WTC11 (cell line): ENCODE results near the gene SLC13A3. TPM values are rescaled to one million over a fixed set of nuclear protein-coding genes. Genes with fewer than 3 reads are reported as not detected.

Experiments
- ATAC-seq: fragments of 200-7000 bp; cut with Tn5 transposase; 2 replicates; pipeline ENCODE4 v1.10.0; 2021; ENCODE audit warnings: mild to moderate bottlenecking, moderate library complexity
- CTCF ChIA-PET: fragments of 300-600 bp; sonication (Branson Sonifier 250); formaldehyde crosslinking; loops from one replicate; lab custom pipeline; 2021; ENCODE audit warnings: antibody characterized with exemption; lab: Charles Lee
- POLR2A ChIA-PET: fragments of 350-600 bp; sonication (Branson Sonifier 250); formaldehyde crosslinking; loops from one replicate; lab custom pipeline; 2021; ENCODE audit warnings: antibody characterized with exemption; lab: Charles Lee
- DNase-seq: peaks from one replicate; pipeline ENCODE4 v3.0.0; 2021; ENCODE audit warnings: low spot score
- H3K27ac Mint-ChIP-seq: 2 replicates; pipeline ENCODE4 v1.8.0; 2021; ENCODE audit warnings: mixed read lengths
- H3K27me3 Mint-ChIP-seq: 2 replicates; pipeline ENCODE4 v1.8.0; 2021; ENCODE audit warnings: low read depth, mild to moderate bottlenecking, moderate library complexity, mixed read lengths
- H3K36me3 Mint-ChIP-seq: 2 replicates; pipeline ENCODE4 v1.8.0; 2021; ENCODE audit warnings: mixed read lengths
- H3K4me1 Mint-ChIP-seq: 2 replicates; pipeline ENCODE4 v1.8.0; 2022; ENCODE audit warnings: mixed read lengths
- H3K4me3 Mint-ChIP-seq: 2 replicates; pipeline ENCODE4 v1.8.0; 2021; ENCODE audit warnings: mild to moderate bottlenecking, moderate library complexity, mixed read lengths
- H3K9me3 Mint-ChIP-seq: 2 replicates; pipeline ENCODE4 v1.8.0; 2021; ENCODE audit warnings: mixed read lengths
- ARID4B ChIP-seq: sonication (generic); formaldehyde crosslinking; IDR thresholded peaks from 2 replicates; pipeline ENCODE4 v1.8.0; 2023; ENCODE audit warnings: missing genetic modification reagents, mild to moderate bottlenecking, borderline replicate concordance
- CBFB ChIP-seq: sonication (generic); formaldehyde crosslinking; IDR thresholded peaks from 2 replicates; pipeline ENCODE4 v1.8.1; 2022; ENCODE audit warnings: mild to moderate bottlenecking, low read depth, missing genetic modification reagents
- CDX4 ChIP-seq: fragments of 250-450 bp; sonication (Bioruptor Pico); IDR thresholded peaks from 2 replicates; pipeline ENCODE4 v1.9.0; 2021; ENCODE audit warnings: moderate library complexity, mild to moderate bottlenecking, inconsistent platforms, borderline replicate concordance
- CREM ChIP-seq: sonication (generic); formaldehyde crosslinking; IDR thresholded peaks from 2 replicates; pipeline ENCODE4 v1.8.1; 2022; ENCODE audit warnings: mild to moderate bottlenecking, missing genetic modification reagents, moderate library complexity
- CTCF ChIP-seq: fragments of 200-600 bp; IDR thresholded peaks from 2 replicates; pipeline ENCODE4 v1.8.0; 2022; ENCODE audit warnings: antibody characterized with exemption
- FOXJ3 ChIP-seq: sonication (generic); formaldehyde crosslinking; IDR thresholded peaks from 2 replicates; pipeline ENCODE4 v1.9.0; 2021; ENCODE audit warnings: missing genetic modification reagents, mild to moderate bottlenecking, borderline replicate concordance
- GRHL2 ChIP-seq: fragments of 250-450 bp; sonication (Bioruptor Pico); IDR thresholded peaks from 2 replicates; pipeline ENCODE4 v1.8.0; 2022; ENCODE audit warnings: mild to moderate bottlenecking, moderate library complexity; ENCODE audit not compliant: insufficient replicate concordance, severe bottlenecking
- GTF2I ChIP-seq: fragments of 250-450 bp; sonication (Bioruptor Pico); conservative IDR thresholded peaks from 2 replicates; pipeline ENCODE4 v1.4.0; 2021; ENCODE audit warnings: mild to moderate bottlenecking
- HMGA2 ChIP-seq: fragments of 250-450 bp; sonication (Bioruptor Pico); IDR thresholded peaks from 2 replicates; pipeline ENCODE4 v1.4.0; 2021; ENCODE audit warnings: mild to moderate bottlenecking, moderate library complexity
- JAZF1 ChIP-seq: fragments of 250-450 bp; sonication (Bioruptor Pico); IDR thresholded peaks from 2 replicates; pipeline ENCODE4 v1.9.0; 2021; ENCODE audit warnings: moderate library complexity, mild to moderate bottlenecking, inconsistent platforms
- KAT7 ChIP-seq: sonication (generic); formaldehyde crosslinking; IDR thresholded peaks from 2 replicates; pipeline ENCODE4 v1.8.1; 2023; ENCODE audit warnings: missing genetic modification reagents, mild to moderate bottlenecking, borderline replicate concordance
- NFATC4 ChIP-seq: fragments of 250-450 bp; sonication (Bioruptor Pico); IDR thresholded peaks from 2 replicates; pipeline ENCODE4 v1.9.0; 2021; ENCODE audit warnings: mild to moderate bottlenecking
- PRRX2 ChIP-seq: fragments of 250-450 bp; sonication (Bioruptor Pico); IDR thresholded peaks from 2 replicates; pipeline ENCODE4 v1.8.0; 2021; ENCODE audit warnings: mild to moderate bottlenecking
- SP1 ChIP-seq: sonication (generic); formaldehyde crosslinking; conservative IDR thresholded peaks from 2 replicates; pipeline ENCODE4 v1.8.1; 2022; ENCODE audit warnings: missing genetic modification reagents
- TEAD1 ChIP-seq: sonication (generic); formaldehyde crosslinking; IDR thresholded peaks from 2 replicates; pipeline ENCODE4 v1.8.0; 2022; ENCODE audit warnings: mild to moderate bottlenecking, missing genetic modification reagents
- USF1 ChIP-seq: sonication (generic); formaldehyde crosslinking; IDR thresholded peaks from 2 replicates; pipeline ENCODE4 v1.8.0; 2022; ENCODE audit warnings: mild to moderate bottlenecking, missing genetic modification reagents
- ZNF121 ChIP-seq: sonication (generic); formaldehyde crosslinking; IDR thresholded peaks from 2 replicates; pipeline ENCODE4 v1.8.0; 2023; ENCODE audit warnings: missing genetic modification reagents
- ZNF138 ChIP-seq: sonication (generic); formaldehyde crosslinking; conservative IDR thresholded peaks from 2 replicates; pipeline ENCODE4 v1.8.1; 2022; ENCODE audit warnings: mild to moderate bottlenecking, moderate library complexity, missing genetic modification reagents
- ZNF532 ChIP-seq: fragments of 250-450 bp; sonication (Bioruptor Pico); IDR thresholded peaks from 2 replicates; pipeline ENCODE4 v1.9.0; 2021; ENCODE audit warnings: mild to moderate bottlenecking, borderline replicate concordance
- total RNA-seq: library from RNA; stranded (reverse); gene quantifications from 3 replicates; pipeline ENCODE4 v1.2.3, GENCODE V29; 2021

SLC13A3 gene
- total RNA-seq, 1 experiment from 2014 or later = 10.6 TPM

GRCh38 chr20:46562373-46563169 is 88.7 kb downstream of the SLC13A3 start (continued):
- TF ChIP-seq CDX4 (CRISPR knock-in tag) = no peak

- no peak for TF ChIP-seq CREM (CRISPR knock-in tag)
- TF ChIP-seq TEAD1 = no peak
- no peak for TF ChIP-seq ARID4B
- no peak for TF ChIP-seq ZNF532 (CRISPR knock-in tag)
- TF ChIP-seq JAZF1 (CRISPR knock-in tag) = no peak
- no peak for TF ChIP-seq CBFB (CRISPR knock-in tag)
- TF ChIP-seq KAT7 = no peak
- TF ChIP-seq HMGA2 (CRISPR knock-in tag) = no peak
- TF ChIP-seq ZNF121 (CRISPR knock-in tag) = no peak
- no peak for TF ChIP-seq SP1 (CRISPR knock-in tag)
- TF ChIP-seq PRRX2 (CRISPR knock-in tag) = no peak
- no peak for TF ChIP-seq USF1 (CRISPR knock-in tag)
- TF ChIP-seq GRHL2 (CRISPR knock-in tag) = no peak
- TF ChIP-seq ZNF138 (CRISPR knock-in tag) = no peak
- no peak for TF ChIP-seq GTF2I (CRISPR knock-in tag)
- no peak for TF ChIP-seq CTCF
- no peak for TF ChIP-seq NFATC4
- no peak for TF ChIP-seq FOXJ3
- TF ChIP-seq, all 79 proteins: peak for 0
- Mint-ChIP-seq H3K4me1 (peaks cover 13% of the 10 kb centered on the region), H3K36me3 (no peaks in the 10 kb centered on the region), H3K9me3 (no peaks in the 10 kb centered on the region), H3K27ac (no peak overlapping the region), H3K4me3 (no peak overlapping the region), H3K27me3 (no peaks in the 10 kb centered on the region)
- CTCF ChIA-PET = interaction anchor here (0.6 to 2.6 kb wide), 17 partner anchors 10 to 162 kb away, joined by 3 to 38 read pairs (median 6); partner anchors contain the start of genes ELMO2, OCSTAMP and ZNF334
- POLR2A ChIA-PET = no interaction called here
- DNase-seq = no peak
- no peak for ATAC-seq
Observed at GRCh38 chr20:46562009-46562372, 89.3 kb downstream of the SLC13A3 start.
